Muscle layer of duodenum (tissue), 2 donors: ENCODE measurements around the gene FBLN5.

Source experiments
- H3K27ac ChIP-seq: one replicate; pipeline ENCODE4 v1.7.0; 2013; ENCODE audit warnings: mild to moderate bottlenecking, low read length
- H3K27me3 ChIP-seq: one replicate; pipeline ENCODE4 v1.7.0; 2013; ENCODE audit warnings: low read depth, mild to moderate bottlenecking, control low read depth, low read length
- H3K36me3 ChIP-seq, 2 donors: one replicate each; pipeline ENCODE4 v1.7.0; 2013; ENCODE audit warnings: low read length in 2 of 2, control low read depth in 1 of 2, mild to moderate bottlenecking in 1 of 2; ENCODE audit not compliant: insufficient read depth in 2 of 2, control insufficient read depth in 1 of 2
- H3K4me1 ChIP-seq, 2 donors: one replicate each; pipeline ENCODE4 v1.7.0; 2013; ENCODE audit warnings: low read length in 2 of 2, mild to moderate bottlenecking in 2 of 2, control low read depth in 1 of 2, moderate library complexity in 1 of 2; ENCODE audit not compliant: insufficient read depth in 2 of 2, control insufficient read depth in 1 of 2
- H3K4me3 ChIP-seq, 2 donors: one replicate each; pipeline ENCODE4 v1.7.0; 2013; ENCODE audit warnings: low read length in 2 of 2, low read depth in 1 of 2, mild to moderate bottlenecking in 1 of 2
- H3K9me3 ChIP-seq, 2 donors: one replicate each; pipeline ENCODE4 v1.7.0; 2013; ENCODE audit warnings: low read length in 2 of 2, control low read depth in 1 of 2, mild to moderate bottlenecking in 1 of 2; ENCODE audit not compliant: control insufficient read depth in 1 of 2
- donor health status: healthy.

The FBLN5 gene, protein sequence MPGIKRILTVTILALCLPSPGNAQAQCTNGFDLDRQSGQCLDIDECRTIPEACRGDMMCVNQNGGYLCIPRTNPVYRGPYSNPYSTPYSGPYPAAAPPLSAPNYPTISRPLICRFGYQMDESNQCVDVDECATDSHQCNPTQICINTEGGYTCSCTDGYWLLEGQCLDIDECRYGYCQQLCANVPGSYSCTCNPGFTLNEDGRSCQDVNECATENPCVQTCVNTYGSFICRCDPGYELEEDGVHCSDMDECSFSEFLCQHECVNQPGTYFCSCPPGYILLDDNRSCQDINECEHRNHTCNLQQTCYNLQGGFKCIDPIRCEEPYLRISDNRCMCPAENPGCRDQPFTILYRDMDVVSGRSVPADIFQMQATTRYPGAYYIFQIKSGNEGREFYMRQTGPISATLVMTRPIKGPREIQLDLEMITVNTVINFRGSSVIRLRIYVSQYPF

DNA sequence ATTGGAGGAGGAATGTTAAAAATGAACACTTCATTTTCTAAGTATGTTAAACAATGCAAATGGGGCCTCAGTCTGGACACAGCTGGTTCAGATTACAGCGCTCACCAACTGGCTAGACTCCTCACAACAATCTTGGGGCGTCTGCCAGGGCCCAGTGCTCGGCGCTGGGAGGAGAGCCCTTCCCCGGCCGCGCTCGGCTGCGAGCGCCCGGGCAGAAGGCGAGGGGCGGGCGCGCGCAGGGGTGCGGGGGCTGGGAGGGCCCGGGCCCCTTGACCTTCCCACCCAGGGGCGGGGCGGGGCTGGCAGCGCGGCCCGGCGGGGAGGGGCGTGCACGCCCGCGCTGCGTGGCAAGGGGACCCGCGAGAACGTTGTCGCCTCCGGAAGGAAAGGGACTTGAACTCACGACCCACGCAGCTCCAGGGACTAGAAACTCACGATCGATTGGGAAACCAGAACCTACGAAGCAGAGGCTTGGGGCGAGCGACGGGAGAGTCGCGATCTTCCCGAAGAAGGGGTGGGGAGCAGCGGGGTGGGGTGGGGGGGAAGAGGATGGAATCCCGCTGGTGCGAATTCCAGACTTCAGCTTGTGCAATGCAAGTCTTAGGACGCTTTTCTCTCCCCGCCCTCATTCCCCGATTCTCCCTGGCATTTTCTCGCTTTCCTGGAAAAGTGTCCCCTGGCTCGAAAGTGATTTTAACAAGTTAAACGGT lies at the start of gene FBLN5:
TSS of gene FBLN5 (minus strand) at position 220 of the 710 bp plus-strand sequence. CDS start 465 bp downstream, outside the sequence.
- Histone ChIP-seq H3K4me1 (peaks cover 4 to 5% of the 10 kb centered on the region in 2 donors), H3K27ac (peak within 1 kb of the TSS; percentile 34), H3K36me3 (no peaks in the 10 kb centered on the region), H3K9me3 (no peaks in the 10 kb centered on the region), H3K27me3 (peaks cover 7% of the 10 kb centered on the region), H3K4me3 (peak within 1 kb of the TSS; percentile 74 to 79)

DNA sequence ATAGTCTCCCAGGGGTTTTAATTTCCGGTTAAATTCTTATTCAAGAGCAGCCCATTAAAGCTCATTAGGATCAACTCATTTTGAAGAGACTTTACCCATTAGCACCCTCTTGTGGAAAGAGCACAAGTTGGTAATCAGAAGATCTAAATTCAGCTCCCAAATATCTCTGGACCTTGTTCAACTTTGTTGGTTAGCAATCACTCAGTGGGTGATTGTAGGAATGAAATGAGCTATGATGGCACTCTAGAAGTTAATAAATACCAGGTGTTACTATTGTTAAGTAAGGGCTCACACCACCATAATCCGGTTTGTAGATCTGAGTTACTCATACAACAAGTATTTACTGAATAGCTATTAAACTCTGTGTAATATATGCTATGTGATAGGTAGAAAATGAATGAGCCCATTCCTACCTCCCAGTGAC lies 49.5 kb upstream of the FBLN5 start:
- Histone ChIP-seq H3K9me3 (no peaks in the 10 kb centered on the region), H3K27ac (no peak overlapping the region), H3K4me3 (no peak overlapping the region), H3K27me3 (no peaks in the 10 kb centered on the region), H3K36me3 (peaks cover 3 to 16% of the 10 kb centered on the region in 2 donors), H3K4me1 (peaks cover 0 to 7% of the 10 kb centered on the region in 2 donors)

DNA sequence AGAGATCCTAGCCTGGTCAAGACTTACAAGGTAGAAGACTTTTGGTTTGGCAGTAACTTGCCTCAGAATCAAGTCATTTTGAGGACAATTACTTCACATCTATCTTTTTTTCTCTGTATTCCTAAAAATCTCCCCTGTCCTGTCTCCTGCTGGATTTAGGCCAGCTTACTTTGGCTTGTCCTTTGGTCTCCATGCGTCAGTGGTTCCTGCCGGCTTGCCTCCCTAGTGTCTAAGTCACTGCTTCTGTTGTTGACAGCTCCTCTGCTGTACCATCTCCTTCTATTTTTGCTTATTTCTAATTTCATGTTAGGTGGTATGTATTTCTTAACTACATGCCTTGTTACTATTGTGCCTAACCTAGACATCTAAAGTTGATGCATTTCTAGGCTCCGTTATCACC lies 39.7 kb upstream of the FBLN5 start:
- Histone ChIP-seq H3K4me1 (peaks cover 9 to 19% of the 10 kb centered on the region in 2 donors), H3K4me3 (no peak overlapping the region), H3K36me3 (peaks cover 34 to 49% of the 10 kb centered on the region in 2 donors), H3K27ac (no peak overlapping the region), H3K9me3 (no peaks in the 10 kb centered on the region), H3K27me3 (no peaks in the 10 kb centered on the region)

DNA sequence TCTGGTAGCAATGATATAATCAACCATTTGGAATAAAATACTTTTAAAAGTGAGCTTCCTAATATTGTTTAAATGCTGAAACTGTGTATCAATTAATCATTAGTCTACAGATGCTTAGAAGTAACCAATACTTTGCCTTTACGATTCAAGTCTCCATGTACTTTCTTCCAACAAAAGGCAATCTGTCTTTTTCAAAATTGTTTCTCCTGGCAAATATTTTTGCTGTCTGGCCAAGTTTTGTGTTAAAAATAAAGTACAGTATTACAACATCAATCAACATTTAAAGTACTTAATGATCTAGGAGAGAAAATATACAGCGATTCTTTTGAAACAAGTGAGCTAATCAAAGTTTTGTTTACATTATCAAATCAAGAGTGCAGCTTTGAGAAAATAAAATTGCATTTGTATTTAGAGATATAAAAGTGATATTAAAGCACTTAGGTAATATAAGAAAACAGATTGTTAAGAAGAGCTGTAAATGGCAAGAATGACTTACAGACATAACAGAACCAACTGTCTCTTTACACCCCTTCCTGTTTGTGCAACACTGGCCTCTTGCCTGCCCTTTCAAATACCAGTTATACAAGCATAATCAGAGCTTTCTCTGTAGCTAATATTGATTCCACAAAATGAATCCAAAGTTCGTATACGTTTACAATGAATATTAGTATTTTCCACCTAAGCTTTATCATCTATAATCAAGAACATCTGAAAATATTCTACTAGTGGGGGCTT lies 38.2 kb upstream of the FBLN5 start:
- Histone ChIP-seq H3K4me1 (peaks cover 9 to 19% of the 10 kb centered on the region in 2 donors), H3K4me3 (no peak overlapping the region), H3K36me3 (peaks cover 24 to 40% of the 10 kb centered on the region in 2 donors), H3K27ac (peak overlapping the region; percentile 30), H3K27me3 (no peaks in the 10 kb centered on the region), H3K9me3 (no peaks in the 10 kb centered on the region)

DNA sequence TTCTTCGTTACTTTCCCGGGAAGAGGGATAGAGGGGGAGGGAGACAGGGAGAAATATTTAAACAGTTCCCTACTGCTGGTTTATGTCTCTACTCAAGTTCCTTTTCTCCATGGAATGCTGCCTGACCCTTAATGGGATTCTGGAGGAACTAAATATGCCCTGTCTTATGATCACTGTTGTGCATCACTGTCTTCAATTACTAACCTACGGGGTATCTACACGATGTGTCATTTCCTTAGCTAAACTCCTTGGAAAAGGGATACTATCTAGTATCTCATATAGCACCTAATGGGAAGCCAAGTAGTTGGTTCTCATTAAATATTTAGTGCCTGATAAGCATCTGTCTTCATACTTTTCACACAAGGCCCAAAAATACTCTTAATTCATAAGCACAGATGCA lies 37.5 kb upstream of the FBLN5 start:
- Histone ChIP-seq H3K27ac (peak overlapping the region; percentile 30), H3K36me3 (peaks cover 21 to 40% of the 10 kb centered on the region in 2 donors), H3K4me3 (no peak overlapping the region), H3K4me1 (peaks cover 9 to 24% of the 10 kb centered on the region in 2 donors), H3K9me3 (no peaks in the 10 kb centered on the region), H3K27me3 (no peaks in the 10 kb centered on the region)

DNA sequence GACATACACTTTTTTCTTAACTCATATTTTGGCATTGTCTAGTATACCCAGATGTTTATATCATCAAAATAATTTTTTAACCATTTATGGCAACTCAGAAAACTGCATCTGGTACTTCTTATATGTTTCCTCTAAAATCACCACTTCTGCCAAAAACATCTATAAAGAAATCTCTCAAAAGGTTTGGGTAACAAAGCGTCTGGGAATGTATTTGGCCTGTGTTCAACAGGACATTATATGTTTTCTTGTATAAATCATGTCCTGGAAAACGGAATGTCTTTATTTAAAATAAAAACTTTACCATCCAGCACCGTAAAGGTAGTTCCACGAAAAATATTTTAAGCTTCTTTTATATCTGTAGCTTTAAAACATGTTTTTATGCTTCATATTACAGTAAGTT lies 36.1 kb upstream of the FBLN5 start:
- Histone ChIP-seq H3K9me3 (no peaks in the 10 kb centered on the region), H3K4me1 (peaks cover 9 to 24% of the 10 kb centered on the region in 2 donors), H3K36me3 (peaks cover 12 to 33% of the 10 kb centered on the region in 2 donors), H3K27ac (no peak overlapping the region), H3K27me3 (no peaks in the 10 kb centered on the region), H3K4me3 (no peak overlapping the region)

DNA sequence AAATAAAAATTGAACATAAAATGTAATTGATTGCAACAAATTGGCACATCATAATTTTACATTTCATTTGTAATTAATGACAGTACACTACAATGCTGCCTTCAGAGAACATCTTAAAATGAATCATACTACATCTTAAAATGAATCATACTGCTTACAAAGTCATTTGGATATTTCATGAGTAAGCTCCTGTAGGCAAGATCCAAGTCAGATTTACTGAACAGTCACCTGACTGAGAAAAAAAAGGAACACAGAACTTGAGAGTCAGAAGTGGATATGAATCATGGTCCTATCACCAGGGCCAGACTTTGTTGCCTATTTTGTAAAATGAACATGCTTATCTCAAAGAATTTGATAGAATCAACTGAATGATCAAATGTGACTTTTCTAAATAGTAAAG lies 32.7 kb upstream of the FBLN5 start:
- no peak overlapping the region for H3K4me3 ChIP-seq
- H3K4me1 ChIP-seq, result peaks cover 2 to 13% of the 10 kb centered on the region in 2 donors
- no peaks in the 10 kb centered on the region for H3K9me3 ChIP-seq
- H3K36me3 ChIP-seq, result peaks cover 13 to 14% of the 10 kb centered on the region in 2 donors
- H3K27me3 ChIP-seq, result no peaks in the 10 kb centered on the region
- H3K27ac ChIP-seq, result no peak overlapping the region

DNA sequence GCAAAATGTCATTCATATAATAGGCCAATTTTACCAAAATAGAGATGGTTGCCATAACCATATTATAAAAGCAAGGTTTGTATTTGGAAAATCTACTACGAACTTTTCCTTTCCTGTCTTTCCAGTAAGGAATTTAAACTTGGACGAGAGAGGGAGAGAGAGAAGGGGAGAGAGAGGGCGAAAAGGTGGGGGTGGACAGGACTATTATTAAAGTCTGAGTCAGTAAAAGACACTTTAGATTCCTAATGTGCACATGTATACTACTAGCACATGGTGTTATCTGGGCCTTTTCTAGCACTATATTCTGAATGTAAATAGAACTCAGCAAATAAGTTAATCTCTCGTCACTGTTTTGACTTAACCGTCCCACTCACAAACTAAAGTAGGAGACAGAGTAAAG lies 30.4 kb upstream of the FBLN5 start:
- Histone ChIP-seq H3K4me3 (no peak overlapping the region), H3K36me3 (peaks cover 7 to 26% of the 10 kb centered on the region in 2 donors), H3K27ac (no peak overlapping the region), H3K9me3 (no peaks in the 10 kb centered on the region), H3K27me3 (no peaks in the 10 kb centered on the region), H3K4me1 (peaks cover 0 to 5% of the 10 kb centered on the region in 2 donors)

DNA sequence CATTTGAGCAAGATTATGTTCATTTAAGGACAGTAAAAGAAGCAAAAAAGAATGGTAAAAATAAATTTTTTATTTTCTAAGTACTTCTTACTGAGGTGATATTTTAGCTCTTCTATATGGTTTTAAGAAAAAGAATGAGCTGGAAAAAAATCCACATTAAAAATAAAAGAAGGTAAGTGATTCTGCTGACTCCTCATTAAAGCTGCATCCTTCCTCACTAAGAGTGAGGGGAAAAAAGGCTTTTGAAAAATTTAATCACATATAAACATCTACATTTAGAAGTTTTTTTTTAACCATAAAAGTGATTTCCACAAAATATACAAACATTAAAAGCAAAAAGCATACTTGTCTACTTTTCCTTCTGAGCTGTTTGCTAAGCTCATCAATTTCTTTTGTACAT lies 28.3 kb upstream of the FBLN5 start:
- no peaks in the 10 kb centered on the region for H3K27me3 ChIP-seq
- H3K9me3 ChIP-seq, result no peaks in the 10 kb centered on the region
- peaks cover 10 to 36% of the 10 kb centered on the region in 2 donors for H3K36me3 ChIP-seq
- H3K27ac ChIP-seq, result no peak overlapping the region
- peaks cover 0 to 5% of the 10 kb centered on the region in 2 donors for H3K4me1 ChIP-seq
- H3K4me3 ChIP-seq, result no peak overlapping the region

DNA sequence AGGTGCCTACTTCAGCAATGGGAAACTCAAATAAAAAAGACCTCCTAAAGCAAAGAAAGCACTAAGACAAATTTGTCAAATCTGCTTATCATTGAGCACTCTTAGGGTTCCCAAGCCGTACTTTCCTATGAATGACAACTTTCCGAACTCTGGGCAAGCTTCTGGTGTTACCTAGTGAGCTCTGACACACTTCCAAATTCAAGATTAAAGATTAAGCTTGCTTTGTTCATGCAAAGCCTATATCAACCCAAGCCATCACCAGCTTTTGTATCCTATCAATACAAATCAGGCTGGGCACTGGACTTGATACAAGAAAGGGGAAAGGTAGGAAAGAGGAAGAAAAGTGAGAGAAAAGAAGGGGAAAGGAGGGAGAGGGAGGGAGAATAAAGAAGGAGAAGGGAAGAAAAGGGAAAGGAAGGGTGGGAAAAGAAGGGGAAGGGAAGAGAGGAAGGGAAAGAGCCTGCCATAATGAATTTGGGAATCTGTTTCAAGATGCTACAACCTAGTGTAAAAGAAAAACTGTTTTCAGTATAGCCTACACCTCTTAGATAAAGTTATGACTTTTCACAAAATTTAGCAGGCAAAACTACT lies 23.8 kb upstream of the FBLN5 start:
- Histone ChIP-seq H3K27me3 (no peaks in the 10 kb centered on the region), H3K36me3 (peaks cover 24 to 43% of the 10 kb centered on the region in 2 donors), H3K4me3 (no peak overlapping the region), H3K4me1 (no peaks in the 10 kb centered on the region), H3K27ac (no peak overlapping the region), H3K9me3 (no peaks in the 10 kb centered on the region)
